PFSK-1 (cell line): ENCODE measurements around the gene CHID1.

ENCODE experiments used
- POLR2AphosphoS5 ChIP-seq: IDR thresholded peaks from 2 replicates; pipeline ENCODE4 v1.6.1; 2012; ENCODE audit warnings: low read depth, mild to moderate bottlenecking, control low read depth, low read length, moderate library complexity
- REST ChIP-seq, 2 experiments: IDR thresholded peaks; 2 replicates each; pipeline versions ENCODE4 v1.6.1 to v1.8.0; 2011 to 2012; ENCODE audit warnings: low read depth in 2 of 2, low read length in 2 of 2, control low read depth in 1 of 2, inconsistent platforms in 1 of 2, mild to moderate bottlenecking in 1 of 2, moderate library complexity in 1 of 2; ENCODE audit not compliant: insufficient read depth in 1 of 2
- SIN3A ChIP-seq: IDR thresholded peaks from 2 replicates; pipeline ENCODE4 v1.6.1; 2012; ENCODE audit warnings: mild to moderate bottlenecking, low read length, moderate library complexity, borderline replicate concordance; ENCODE audit not compliant: insufficient read depth
- TAF1 ChIP-seq: IDR thresholded peaks from 2 replicates; pipeline ENCODE4 v1.6.1; 2012; ENCODE audit warnings: low read length, control low read depth, borderline replicate concordance; ENCODE audit not compliant: insufficient read depth

GRCh38 chr11:951507-951906 is 40.9 kb upstream of the CHID1 start:
- TF ChIP-seq REST (IDR thresholded peaks at IDR 0.05; ENCODE audit: insufficient read depth in 1 of 2, low read depth in 2 of 2, low read length in 2 of 2) (no peak), POLR2AphosphoS5 (no peak), TAF1 (no peak), SIN3A (no peak)
